Activated naive CD4-positive, alpha-beta T cell treated with anti-CD3 and anti-CD28 coated beads, Interleukin-2, amount 50 U/mL, for 72 hours (primary cell): ENCODE data around the gene BTF3. TPM values are rescaled to one million over a fixed set of nuclear protein-coding genes. Genes with fewer than 3 reads are reported as not detected.
A peak's percentile ranks its signal among the peaks of the same experiment; 100 is the strongest.
"Not testable (repeated sequence)": the region's sequence is repeated elsewhere in the genome, so short reads cannot be mapped to it uniquely, and the experiment has no call there.

Source experiments
- ATAC-seq, 2 donors: fragments of 150-1000 bp; cut with Tn5 transposase; 2 replicates each; pipeline ENCODE4 v1.10.0; 2021; ENCODE audit warnings: mild to moderate bottlenecking in 2 of 2, moderate library complexity in 2 of 2
- DNase-seq, 2 donors: peaks; one replicate each; pipeline ENCODE4 v3.0.0; 2021 to 2022; ENCODE audit warnings: low spot score in 2 of 2
- H3K27ac Mint-ChIP-seq, 2 donors: one replicate each; pipeline ENCODE4 v1.8.0; 2022; ENCODE audit warnings: mild to moderate bottlenecking in 2 of 2, mixed read lengths in 2 of 2
- H3K36me3 Mint-ChIP-seq, 2 donors: one replicate each; pipeline ENCODE4 v1.8.0; 2022; ENCODE audit warnings: mixed read lengths in 2 of 2
- H3K9me3 Mint-ChIP-seq, 2 donors: one replicate each; pipeline ENCODE4 v1.8.0; 2022; ENCODE audit warnings: mixed read lengths in 2 of 2
- total RNA-seq, 2 donors: library from RNA; stranded (reverse); gene quantifications; one replicate each; pipeline ENCODE4 v1.2.3, GENCODE V29; 2022

The BTF3 gene
- total RNA-seq, 2 donors from 2014 or later, result 971 TPM

DNA sequence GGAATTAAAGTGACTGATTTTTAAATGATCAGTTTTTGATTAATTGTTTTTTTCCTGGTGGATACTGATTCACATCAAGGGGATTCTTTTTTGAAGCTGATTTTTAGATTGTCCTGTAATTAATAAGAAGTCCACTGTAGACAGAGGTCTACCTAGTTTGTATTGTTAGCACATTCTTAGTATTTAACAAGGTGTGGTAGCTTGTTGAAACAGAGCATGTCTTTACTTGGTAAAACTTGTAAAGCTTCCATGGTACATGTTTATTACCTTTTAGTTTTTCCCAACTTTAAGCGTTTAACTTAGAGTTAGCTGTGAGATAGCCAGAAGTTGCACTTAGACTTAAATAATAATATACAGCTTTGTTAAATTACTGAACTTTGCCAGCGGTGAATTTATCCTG lies 1.5 kb downstream of the BTF3 start:
- ATAC-seq (no peak), DNase-seq (no peak)
- Mint-ChIP-seq H3K27ac (peak overlapping the region; percentile 94 to 99), H3K36me3 (peaks cover 30 to 37% of the 10 kb centered on the region in 2 donors), H3K9me3 (no peaks in the 10 kb centered on the region)

GRCh38 chr5:73501406-73501805 lies 3.2 kb downstream of the BTF3 start:
- ATAC-seq, result no peak
- DNase-seq, result no peak
- H3K9me3 Mint-ChIP-seq, result no peaks in the 10 kb centered on the region
- H3K27ac Mint-ChIP-seq, result peak overlapping the region in 1 of 2 donors; percentile 24
- H3K36me3 Mint-ChIP-seq, result peaks cover 30 to 46% of the 10 kb centered on the region in 2 donors

- ATAC-seq (no peak), DNase-seq (no peak)
- H3K27ac Mint-ChIP-seq, result no peak overlapping the region
- H3K36me3 Mint-ChIP-seq, result peaks cover 7 to 18% of the 10 kb centered on the region in 2 donors
- H3K9me3 Mint-ChIP-seq, result no peaks in the 10 kb centered on the region
Measured at GRCh38 chr5:73506459-73506955, 8.3 kb downstream of the BTF3 start.

- H3K27ac Mint-ChIP-seq, result no peak overlapping the region
- peaks cover 6 to 16% of the 10 kb centered on the region in 2 donors for H3K36me3 Mint-ChIP-seq
- no peak for ATAC-seq
- DNase-seq, result no peak
- H3K9me3 Mint-ChIP-seq, result no peaks in the 10 kb centered on the region
Measured at GRCh38 chr5:73507062-73507461, 8.8 kb downstream of the BTF3 start.

- not testable (repeated sequence) for DNase-seq, H3K27ac Mint-ChIP-seq, H3K9me3 Mint-ChIP-seq
- ATAC-seq, result peak; percentile 71 to 72
- H3K36me3 Mint-ChIP-seq, result peaks cover 6 to 12% of the 10 kb centered on the region in 2 donors
Measured at GRCh38 chr5:73508521-73508920, 10.3 kb downstream of the BTF3 start.

DNA sequence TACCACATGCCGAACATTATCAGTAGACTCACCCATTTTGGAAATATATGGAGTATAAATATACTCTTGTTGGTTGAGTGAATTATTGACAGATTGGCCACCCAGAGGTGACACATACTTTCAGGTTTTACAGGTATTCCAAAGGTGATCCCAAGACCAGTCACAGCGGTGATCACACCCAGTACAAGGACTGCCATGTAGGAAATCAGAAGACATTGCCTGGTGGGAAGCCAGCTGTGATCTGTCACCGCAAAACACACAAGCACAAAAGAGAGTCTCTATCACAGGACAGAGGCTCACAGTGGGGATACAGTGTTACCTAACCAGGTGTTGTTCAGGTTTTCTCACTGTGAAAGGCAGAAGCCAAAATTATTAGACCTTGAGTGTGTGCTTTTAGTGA lies 15.8 kb downstream of the BTF3 start:
- ATAC-seq (no peak), DNase-seq (no peak)
- no peaks in the 10 kb centered on the region for H3K9me3 Mint-ChIP-seq
- H3K36me3 Mint-ChIP-seq, result peaks cover 0 to under 1% of the 10 kb centered on the region in 2 donors
- H3K27ac Mint-ChIP-seq, result no peak overlapping the region

DNA sequence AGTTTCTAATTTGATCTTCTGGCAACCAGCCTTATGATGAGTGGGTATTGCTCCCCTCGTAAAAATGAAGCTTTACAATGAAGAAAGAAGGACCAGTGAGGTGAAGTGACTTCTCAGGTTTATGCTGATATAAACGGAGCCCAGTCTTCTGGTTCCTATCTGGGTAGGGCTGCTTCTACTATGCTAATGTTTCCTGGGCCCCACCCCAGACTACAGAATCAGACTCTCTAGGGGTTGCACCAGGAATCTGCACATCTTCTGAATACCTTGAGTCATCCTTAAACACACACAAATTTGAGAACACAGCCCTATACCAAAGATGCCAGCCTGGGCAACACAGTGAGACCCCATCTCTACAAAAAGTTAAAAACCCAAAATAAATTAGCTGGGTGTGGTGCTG lies 16.2 kb downstream of the BTF3 start:
- no peaks in the 10 kb centered on the region for H3K9me3 Mint-ChIP-seq
- no peaks in the 10 kb centered on the region for H3K36me3 Mint-ChIP-seq
- ATAC-seq (no peak), DNase-seq (no peak)
- no peak overlapping the region for H3K27ac Mint-ChIP-seq

DNA sequence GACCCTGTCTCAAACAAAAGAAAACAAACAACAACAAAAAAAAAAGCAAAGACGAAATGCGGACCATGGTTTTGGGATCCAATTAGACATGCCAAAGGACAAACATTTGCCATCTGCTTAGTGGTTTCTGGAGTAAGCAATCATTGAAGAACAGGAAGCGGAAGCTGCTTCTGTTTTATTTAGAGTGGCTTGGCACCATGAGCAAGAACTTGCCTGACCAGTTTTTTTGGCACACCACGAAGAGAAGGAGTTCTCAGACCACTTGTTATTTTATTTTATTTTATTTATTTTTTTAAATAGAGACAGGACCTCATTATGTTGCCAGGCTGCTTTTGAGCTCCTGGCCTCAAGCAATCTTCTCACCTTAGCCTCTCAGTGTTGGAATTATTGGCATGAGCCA lies 17.0 kb downstream of the BTF3 start:
- no peak for DNase-seq
- no peak overlapping the region for H3K27ac Mint-ChIP-seq
- no peaks in the 10 kb centered on the region for H3K36me3 Mint-ChIP-seq
- H3K9me3 Mint-ChIP-seq, result no peaks in the 10 kb centered on the region
- no peak for ATAC-seq

DNA sequence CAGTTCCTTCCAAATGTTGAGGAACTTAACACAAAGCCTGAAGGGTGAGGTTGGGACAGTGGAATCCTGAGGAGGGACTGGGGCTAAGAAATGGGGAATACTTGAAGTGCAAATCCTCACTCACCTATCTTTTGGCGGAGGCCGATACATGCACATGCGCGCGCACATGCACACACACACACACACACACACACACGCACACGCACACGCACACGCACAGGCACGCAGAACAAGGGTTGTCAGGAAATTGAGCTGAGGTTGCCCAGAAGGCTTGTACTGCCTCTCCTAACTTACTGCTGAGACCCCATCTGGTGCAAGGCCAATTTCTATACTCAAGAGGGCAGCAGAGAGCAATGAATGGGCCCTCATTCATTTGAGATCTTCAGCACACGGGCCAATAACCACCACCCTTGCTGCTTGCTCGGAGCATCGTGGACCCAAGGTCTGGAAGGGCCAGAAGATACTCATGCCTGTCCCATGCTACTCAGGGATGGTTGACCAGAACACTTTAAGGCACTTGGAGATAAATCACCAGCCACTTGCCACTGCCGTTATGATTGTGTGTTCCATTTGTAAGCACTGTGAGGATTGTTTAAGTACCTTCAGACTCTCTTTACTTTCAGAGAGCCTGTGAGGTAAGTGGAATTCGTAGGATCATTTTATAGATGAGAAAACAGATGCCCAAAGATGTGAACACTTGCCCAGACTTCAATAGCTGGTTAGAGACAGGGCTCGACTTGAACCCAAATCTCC lies 21.5 kb downstream of the BTF3 start:
- DNase-seq (peak; percentile 60 to 73), ATAC-seq (peak; percentile 99)
- Mint-ChIP-seq H3K9me3 (no peaks in the 10 kb centered on the region), H3K36me3 (no peaks in the 10 kb centered on the region), H3K27ac (peak overlapping the region in 1 of 2 donors; percentile 93)

DNA sequence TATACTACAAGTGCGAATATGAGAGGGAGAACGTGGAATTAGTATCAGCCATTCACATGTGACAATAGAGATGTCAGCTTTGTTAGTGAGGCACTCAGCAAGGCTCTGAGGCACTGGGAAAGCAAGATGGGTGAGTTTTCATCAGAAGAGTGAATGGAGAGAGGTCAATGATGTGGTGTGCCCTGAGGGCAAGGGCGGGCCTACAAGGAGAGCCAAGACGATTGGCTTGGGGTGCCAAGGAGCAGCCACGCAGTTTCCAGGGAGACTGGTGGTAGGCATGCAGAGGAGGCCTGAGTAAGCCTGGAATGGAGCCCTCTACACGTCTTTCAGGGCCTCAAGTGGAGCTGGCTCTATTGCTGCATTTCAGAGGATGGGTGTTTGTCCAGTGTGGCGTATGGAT lies 24.7 kb downstream of the BTF3 start:
- ATAC-seq (no peak), DNase-seq (no peak)
- no peaks in the 10 kb centered on the region for H3K36me3 Mint-ChIP-seq
- no peaks in the 10 kb centered on the region for H3K9me3 Mint-ChIP-seq
- no peak overlapping the region for H3K27ac Mint-ChIP-seq

DNA sequence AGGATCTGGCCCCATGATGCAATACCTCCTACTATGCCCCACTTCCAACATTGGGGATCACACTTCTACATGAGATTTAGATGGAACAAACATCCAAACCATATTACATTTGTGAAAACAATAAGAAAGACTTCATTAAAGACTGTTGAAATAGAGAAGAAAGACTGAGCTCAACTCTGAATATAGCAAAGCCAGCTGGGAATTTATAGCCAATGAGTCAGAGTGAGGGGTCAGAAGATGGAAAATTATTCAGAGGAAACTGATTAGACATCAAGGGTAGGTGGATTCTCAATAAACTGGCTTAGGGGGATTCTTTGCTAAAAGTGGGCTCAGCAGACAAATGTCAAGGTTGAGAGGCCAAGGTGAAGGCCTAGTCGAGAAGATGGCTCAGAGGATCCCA lies 25.6 kb downstream of the BTF3 start:
- Mint-ChIP-seq H3K9me3 (no peaks in the 10 kb centered on the region), H3K36me3 (no peaks in the 10 kb centered on the region), H3K27ac (no peak overlapping the region)
- ATAC-seq (no peak), DNase-seq (no peak)

DNA sequence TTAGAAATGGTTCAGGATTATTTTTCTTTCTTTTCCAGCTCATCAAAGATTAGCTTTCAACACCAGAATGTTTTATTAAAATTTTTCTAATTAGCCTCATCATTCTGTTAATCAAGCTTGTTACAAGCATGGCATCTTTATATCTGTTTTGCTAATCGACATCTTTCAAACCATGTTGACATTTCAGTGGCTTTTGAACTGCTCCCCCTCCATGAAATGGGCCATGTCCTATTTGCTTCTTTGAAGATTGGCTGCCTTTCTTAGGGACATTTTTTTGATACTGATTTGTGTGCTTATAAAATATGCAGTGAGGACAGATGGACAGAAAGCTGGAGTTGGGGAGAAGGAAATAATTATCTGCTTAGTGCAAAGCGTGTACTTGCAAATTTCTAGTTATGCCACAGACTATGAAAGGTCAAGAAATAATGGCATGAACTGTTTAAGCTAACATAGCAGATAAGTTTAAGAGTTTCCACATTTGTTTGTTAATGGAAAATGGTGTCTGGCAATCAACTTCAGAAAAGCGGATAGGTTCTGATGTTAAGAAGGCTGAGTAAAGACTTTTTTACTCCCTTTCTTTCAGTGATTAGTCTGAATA lies 27.5 kb downstream of the BTF3 start:
- ATAC-seq, result no peak
- Mint-ChIP-seq H3K36me3 (no peaks in the 10 kb centered on the region), H3K27ac (no peak overlapping the region), H3K9me3 (no peaks in the 10 kb centered on the region)
- DNase-seq, result no peak

DNA sequence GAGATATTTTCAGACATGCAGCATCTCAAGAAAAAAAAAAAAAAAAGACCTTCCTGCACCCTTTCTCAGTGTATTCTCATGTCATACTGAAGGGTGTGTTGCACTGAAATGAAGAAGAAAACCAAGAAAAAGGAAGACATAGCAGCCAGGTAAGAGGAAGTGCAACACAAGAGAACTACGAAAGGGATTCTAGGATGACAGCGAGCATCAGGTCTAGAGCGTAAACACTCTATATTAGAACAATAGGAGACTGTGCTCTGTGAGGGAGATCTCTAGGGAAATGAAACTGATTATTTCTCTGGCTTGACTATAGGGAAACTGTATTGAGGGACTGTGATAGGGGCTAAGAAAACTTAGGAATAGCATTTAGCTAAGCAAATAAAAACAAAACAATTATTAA lies 30.0 kb downstream of the BTF3 start:
- H3K9me3 Mint-ChIP-seq, result no peaks in the 10 kb centered on the region
- no peak overlapping the region for H3K27ac Mint-ChIP-seq
- ATAC-seq (no peak), DNase-seq (no peak)
- H3K36me3 Mint-ChIP-seq, result no peaks in the 10 kb centered on the region

GRCh38 chr5:73529081-73529480 lies 30.8 kb downstream of the BTF3 start:
- no peak overlapping the region for H3K27ac Mint-ChIP-seq
- DNase-seq (no peak), ATAC-seq (no peak)
- no peaks in the 10 kb centered on the region for H3K9me3 Mint-ChIP-seq
- no peaks in the 10 kb centered on the region for H3K36me3 Mint-ChIP-seq

GRCh38 chr5:73531356-73531755 lies 33.1 kb downstream of the BTF3 start:
- ATAC-seq, result no peak
- Mint-ChIP-seq H3K36me3 (no peaks in the 10 kb centered on the region), H3K9me3 (no peaks in the 10 kb centered on the region), H3K27ac (no peak overlapping the region)
- DNase-seq, result no peak

- H3K9me3 Mint-ChIP-seq, result no peaks in the 10 kb centered on the region
- H3K36me3 Mint-ChIP-seq, result no peaks in the 10 kb centered on the region
- ATAC-seq (no peak), DNase-seq (no peak)
- no peak overlapping the region for H3K27ac Mint-ChIP-seq
Measured at GRCh38 chr5:73532195-73532594, 34.0 kb downstream of the BTF3 start.

DNA sequence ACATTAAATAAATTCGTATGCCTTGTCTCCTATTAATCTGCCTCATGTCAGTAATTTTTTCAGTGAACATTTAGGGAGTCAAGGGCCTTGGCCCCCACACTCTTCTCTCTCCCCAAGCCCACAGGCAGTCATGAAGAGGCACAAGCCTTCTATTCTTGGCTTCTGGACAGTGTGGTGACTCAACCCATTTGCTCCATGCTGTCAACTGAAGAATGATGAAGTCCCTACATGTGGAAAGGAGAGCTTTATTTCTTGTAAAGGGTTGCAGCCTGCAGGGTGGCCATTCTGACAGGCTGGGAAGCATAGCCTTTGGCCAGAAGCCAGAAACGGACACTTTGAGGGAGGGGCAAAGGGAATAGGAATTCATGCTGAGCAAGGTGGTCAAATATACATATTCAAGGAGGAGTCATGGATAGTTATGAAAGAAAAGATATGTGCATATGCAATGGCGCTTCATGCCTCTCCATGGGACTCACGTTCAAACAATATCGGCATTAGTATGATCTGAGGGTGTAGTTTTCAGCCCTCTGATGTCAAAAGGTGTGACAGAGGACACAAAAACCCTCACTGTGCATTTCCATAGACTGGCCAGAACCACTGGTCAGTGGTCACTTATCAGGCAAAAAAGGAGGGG lies 35.9 kb downstream of the BTF3 start:
- DNase-seq (no peak), ATAC-seq (no peak)

More for the DNA sequence above, 35.9 kb downstream of the BTF3 start:
- Mint-ChIP-seq H3K36me3 (no peaks in the 10 kb centered on the region), H3K9me3 (no peaks in the 10 kb centered on the region), H3K27ac (no peak overlapping the region)
